ENCODE measurements around the gene DCAF5. TPM values are rescaled to one million over a fixed set of nuclear protein-coding genes. Genes with fewer than 3 reads are reported as not detected.

The DCAF5 gene
- total and polyA plus RNA-seq, 2 of the 8 experiments (the other 6 are each of a cell fraction or from before 2014, with no cell fraction given), result 24.3 to 31.0 TPM

DNA sequence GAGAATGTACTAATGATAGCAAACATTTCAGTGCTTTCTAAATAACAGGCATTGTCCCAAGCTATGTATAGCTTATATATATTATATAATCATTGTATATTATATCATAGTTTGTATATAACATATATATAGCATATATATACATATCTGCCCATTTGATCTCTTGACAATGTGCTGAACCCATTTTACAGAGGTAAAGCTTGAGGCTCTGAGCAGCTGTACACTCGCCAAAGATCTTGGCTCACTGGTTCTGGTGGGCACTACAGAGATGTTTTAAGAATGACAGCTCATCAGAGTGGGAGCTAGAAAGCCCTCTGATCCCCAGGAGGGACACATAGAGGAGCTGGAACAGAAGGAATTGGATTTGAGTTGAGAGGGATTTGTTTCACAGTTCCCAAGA, 105.7 kb downstream of the DCAF5 start:
- Histone ChIP-seq H2BK5ac (ENCODE audit: low read depth, low read length) (no peak overlapping the region), H4K8ac (ENCODE audit: extremely low read depth, insufficient read depth, low read length) (no peak overlapping the region), H3K14ac (ENCODE audit: insufficient read length) (no peak overlapping the region), H3K79me2 (ENCODE audit: control insufficient read depth in 1 of 2, insufficient read depth in 2 of 2, low read length in 2 of 2) (no peaks in the 10 kb centered on the region), H3K18ac (ENCODE audit: extremely low read depth, low read length) (no peak overlapping the region), H3K4me3 (ENCODE audit: extremely low read depth in 1 of 4, insufficient read depth in 2 of 4, low read depth in 3 of 4, low read length in 4 of 4) (no peak overlapping the region), H3K27me3 (replicated peaks in 1 of 4; ENCODE audit: control insufficient read depth in 3 of 4, extremely low read depth in 1 of 4, insufficient read depth in 3 of 4, low read length in 3 of 4) (no peaks in the 10 kb centered on the region; a peak in 1 of 7 replicates), H3K23ac (ENCODE audit: insufficient read length) (no peak overlapping the region), H3K56ac (replicated peaks; ENCODE audit: insufficient read length, low read depth, low read length) (no peak overlapping the region), H2BK12ac (ENCODE audit: low read depth, low read length) (no peak overlapping the region), H3K27ac (ENCODE audit: low read depth, low read length) (no peak overlapping the region), H3K23me2 (ENCODE audit: low read depth, low read length) (no peaks in the 10 kb centered on the region), H2BK15ac (ENCODE audit: low read length) (no peak overlapping the region), H3K4me2 (ENCODE audit: insufficient read depth in 1 of 2, low read depth in 2 of 2, low read length in 2 of 2) (no peak overlapping the region), H3K9me3 (ENCODE audit: insufficient read depth in 2 of 2, low read depth in 1 of 2, low read length in 1 of 2) (no peaks in the 10 kb centered on the region), H3K36me3 (ENCODE audit: control insufficient read depth in 2 of 4, insufficient read depth in 4 of 4, low read length in 3 of 4) (no peaks in the 10 kb centered on the region), H3K4me1 (replicated peaks in 1 of 4; ENCODE audit: control insufficient read depth in 3 of 4, insufficient read depth in 4 of 4, low read length in 3 of 4) (peaks cover 13 to 42% (median 23%) of the 10 kb centered on the region in 4 experiments), H3K4ac (replicated peaks; ENCODE audit: insufficient read length, low read depth, low read length) (no peak overlapping the region), H4K91ac (replicated peaks; ENCODE audit: insufficient read length, low read length) (no peak overlapping the region), H4K5ac (ENCODE audit: insufficient read length, low read depth, low read length) (no peak overlapping the region), H2AK5ac (ENCODE audit: low read depth, low read length) (no peak overlapping the region), H2AFZ (ENCODE audit: low read length) (no peak overlapping the region), H2BK120ac (replicated peaks; ENCODE audit: low read depth, low read length) (no peak overlapping the region), H4K20me1 (replicated peaks in 1 of 2; ENCODE audit: control insufficient read depth in 1 of 2, insufficient read depth in 2 of 2, low read length in 2 of 2) (no peaks in the 10 kb centered on the region), H2BK20ac (ENCODE audit: low read length) (no peak overlapping the region), H3K9ac (replicated peaks in 1 of 4; ENCODE audit: extremely low read depth in 1 of 4, low read depth in 3 of 4, low read length in 3 of 4) (no peak overlapping the region), H3K79me1 (ENCODE audit: low read depth, low read length) (no peaks in the 10 kb centered on the region)
- 96% methylated on average over 1 of the region's 1 CpG; no CpG with 5 or more reads in 1 of the 2 experiments for WGBS, 2 experiments (ENCODE audit: extremely low coverage in 1 of 2, insufficient coverage in 1 of 2, insufficient read length in 1 of 2, insufficient replicate concordance in 2 of 2, low coverage in 1 of 2, low lambda C conversion rate in 2 of 2, missing lambda C conversion rate in 1 of 2)
- no peak for FAIRE-seq
- ChIA-PET POLR2A (ENCODE audit: partially characterized antibody) (interaction anchor here (0.6 kb wide), 1 partner anchor 19 kb away, joined by 3 read pairs; no protein-coding TSS in a partner anchor), CTCF (ENCODE audit: partially characterized antibody) (interaction anchor here (1.1 to 2.4 kb wide), 4 partner anchors 9 to 135 kb away, joined by 7 to 8 read pairs (median 7); no protein-coding TSS in a partner anchor)
- no peak for TF ChIP-seq SUZ12 (IDR thresholded peaks at IDR 0.05; ENCODE audit: low read length)
- no peak for TF ChIP-seq SIX5 (IDR thresholded peaks at IDR 0.05; ENCODE audit: low read depth, low read length)
- no peak for TF ChIP-seq SP4 (IDR thresholded peaks at IDR 0.05; ENCODE audit: low read length)
- no peak for DNase-seq (ENCODE audit: low read depth in 1 of 2, low spot score in 2 of 2)
